NCI-H226 (cell line): ENCODE data around the gene LHPP.

Experiments
- DNase-seq: peaks from one replicate; pipeline ENCODE4 v3.0.0-alpha.2; 2015

Gene LHPP

DNA sequence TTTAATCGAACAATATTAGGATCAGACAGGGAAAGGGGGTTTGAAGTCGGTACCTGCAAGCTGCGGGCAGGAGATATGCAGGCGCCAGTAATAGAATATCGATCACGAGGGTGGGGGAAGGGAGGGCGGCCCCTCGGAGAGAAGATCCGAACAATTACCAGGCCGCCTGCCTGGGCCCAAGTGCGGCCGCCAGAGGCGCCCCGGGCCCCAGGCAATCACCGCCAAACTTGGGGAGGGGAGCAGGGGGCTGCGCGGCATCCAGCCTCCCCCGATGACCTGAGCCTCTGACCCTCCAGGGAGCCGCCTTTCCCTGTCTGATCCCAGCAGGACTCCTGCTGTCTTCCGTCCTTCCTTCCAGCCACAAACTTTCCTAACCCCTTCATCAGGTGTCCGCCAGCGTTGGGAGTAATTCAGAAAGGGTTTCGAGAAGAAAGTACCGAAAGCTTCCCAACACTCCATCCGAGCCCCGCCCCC, 12.9 kb upstream of the LHPP start:
- DNase-seq, result no peak

DNA sequence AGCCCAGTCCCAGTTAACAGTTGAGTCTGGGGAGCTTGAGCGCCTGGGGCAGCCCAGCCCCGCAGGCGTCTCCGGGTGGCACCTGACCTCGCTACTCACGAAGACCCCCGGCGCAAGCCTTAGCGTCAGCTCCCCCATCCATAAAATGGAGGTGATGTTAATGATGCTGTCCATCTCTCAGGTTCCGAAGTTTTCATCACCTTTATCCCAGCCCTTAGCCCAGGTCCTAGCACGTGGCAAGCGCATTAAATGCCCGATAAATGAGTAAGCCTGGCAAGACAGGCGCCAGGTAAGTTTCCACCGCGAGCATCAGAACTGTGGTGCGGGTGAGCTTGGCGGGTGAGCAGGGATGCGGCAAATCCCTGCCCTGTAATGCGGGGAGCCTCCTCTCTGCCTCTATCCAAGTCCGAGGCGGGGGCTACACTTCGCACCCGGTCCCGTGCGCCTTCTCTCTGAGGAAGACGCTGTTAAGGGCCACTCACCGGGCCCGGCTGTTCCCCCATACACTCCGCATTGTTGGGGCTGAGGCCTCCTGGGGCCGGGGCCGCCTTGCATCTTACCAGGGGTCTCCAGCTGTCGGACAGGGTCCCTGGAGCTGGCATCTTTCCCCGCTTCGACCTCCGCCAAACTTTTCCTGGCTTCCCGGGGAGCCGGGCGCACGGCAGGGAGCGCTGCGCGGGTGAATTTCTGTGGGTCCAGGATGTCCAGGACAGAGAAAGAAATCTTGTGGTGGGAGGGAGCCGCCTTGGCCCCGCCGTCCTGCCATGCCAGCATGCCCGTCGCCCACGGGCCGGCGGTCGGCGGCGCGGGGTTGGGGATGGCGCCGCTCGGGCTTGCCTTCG, 12.2 kb upstream of the LHPP start:
- DNase-seq, result no peak

DNA sequence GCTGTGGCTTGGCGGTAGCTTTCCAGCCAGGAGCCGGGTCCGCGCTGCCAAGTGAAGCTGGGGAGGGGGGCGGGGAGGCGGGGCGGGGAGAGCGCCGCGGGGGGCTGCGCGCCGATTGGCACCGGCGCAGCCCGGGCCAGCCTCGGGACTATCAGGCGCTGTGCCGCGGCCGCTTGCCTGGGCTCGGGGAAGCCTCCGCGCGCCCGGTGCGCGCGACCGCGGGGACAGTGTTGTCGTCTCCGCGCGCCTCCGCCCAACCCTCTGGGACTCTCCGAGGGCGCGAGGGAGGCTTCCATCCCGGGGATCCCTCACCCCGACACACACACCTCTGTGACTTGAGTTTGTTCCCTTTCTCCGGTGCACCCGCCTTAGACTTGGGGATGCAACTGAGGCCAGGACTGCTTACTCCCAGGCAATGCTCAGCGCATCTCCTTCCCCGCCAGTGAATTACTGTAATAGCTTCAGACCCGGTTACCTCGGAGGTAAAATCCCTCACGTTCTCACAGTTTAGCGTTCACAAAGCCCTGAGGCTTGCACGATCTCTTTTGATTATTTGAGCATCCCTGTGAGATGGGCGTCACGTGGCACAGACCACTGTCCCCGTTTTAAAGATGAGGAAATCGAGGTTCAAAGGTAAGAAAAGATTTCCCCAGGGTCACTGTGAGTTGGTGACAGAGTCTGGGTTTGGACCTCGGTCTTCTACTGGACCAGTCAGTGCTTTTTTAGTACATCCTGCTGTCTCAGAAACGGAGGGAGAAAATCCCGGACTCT, 11.4 kb upstream of the LHPP start, which contains the start of gene NKX1-2:
NKX1-2 (minus strand) TSS at position 24 of the 771 bp plus-strand sequence. CDS start 92 bp downstream, outside the sequence.
- no peak for DNase-seq

DNA sequence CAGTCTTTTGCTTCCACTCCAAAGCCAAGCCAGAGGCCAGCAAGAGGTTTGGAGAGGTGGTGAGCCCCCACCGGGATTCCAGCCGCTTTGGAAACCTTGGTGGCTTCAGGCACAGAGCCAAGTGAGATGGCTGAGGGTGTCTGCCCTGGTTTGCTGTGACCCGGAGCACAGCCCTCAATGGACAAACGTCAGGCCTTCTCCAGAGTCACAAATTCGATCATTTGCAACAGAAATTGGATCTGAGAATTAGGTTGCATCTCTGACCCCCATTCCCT, 10.9 kb upstream of the LHPP start:
- no peak for DNase-seq

DNA sequence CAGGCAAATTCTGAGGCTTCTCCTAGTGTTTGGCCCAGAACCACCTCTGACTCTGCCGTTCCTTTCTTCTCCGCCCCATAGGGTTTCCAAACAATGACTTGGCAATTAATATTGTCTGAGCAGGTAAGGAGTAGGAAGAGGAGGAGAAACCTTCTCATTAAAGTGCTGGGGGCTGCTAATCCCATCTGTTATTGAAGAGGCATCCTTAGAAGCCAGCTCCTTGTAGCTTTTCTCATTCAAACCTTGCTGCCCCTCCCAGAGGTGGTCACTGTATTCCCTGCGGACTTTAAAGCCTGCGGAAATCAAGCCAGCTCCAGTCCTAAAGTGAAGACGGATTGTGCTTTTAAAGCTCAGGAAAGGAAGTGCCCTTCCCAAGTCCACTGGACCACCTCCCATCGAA, 10.3 kb upstream of the LHPP start:
- DNase-seq, result no peak

DNA sequence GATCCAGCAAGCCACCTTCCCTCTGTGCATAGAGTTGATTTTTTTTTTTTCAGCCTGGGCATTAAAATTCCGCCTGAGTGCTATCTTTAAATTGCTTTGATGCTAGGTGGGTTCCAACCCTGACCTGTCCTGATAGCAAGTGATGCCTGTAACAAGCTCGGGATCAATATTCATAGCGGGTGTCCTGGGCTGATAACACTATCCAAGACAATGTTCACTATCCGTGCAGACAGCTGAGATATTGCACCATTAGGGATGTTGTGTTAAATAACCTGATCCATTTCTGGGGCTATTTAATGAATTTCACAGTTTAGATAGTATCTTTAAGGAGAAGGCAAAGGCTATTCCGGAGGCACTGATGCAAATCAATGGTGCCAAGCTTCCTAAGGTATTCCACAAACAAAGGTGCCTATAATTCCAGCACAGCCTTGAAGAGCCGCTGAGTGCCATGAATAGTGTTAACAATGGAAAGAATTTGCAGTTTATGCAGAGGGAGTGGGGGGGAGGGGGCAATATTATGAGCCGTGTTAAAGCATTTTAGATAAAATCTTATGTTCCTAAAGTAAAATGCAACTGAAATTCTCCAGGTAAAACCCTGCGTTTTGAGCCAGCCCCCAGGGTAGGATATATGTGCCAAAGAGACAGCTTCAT, 7.5 kb upstream of the LHPP start:
- no peak for DNase-seq

DNA sequence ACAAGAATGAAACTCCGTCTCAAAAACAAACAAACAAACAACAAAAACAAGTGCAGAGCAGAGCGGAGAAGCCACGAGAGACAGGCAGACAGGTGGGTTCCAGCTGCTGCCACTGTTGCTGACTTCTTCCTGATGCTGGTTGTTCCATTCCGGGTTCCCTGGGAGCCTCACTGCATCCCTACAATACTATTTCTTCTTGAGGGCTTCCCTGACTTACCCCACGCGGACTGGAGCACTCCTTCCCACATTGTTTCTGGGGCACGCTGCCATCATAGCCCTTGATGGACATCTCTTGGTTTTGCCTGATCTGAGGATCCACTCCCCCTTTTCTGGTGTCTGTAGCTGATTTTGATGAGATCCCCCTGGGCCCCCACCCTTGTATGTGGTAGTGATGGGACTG, 6.2 kb upstream of the LHPP start:
- no peak for DNase-seq

DNA sequence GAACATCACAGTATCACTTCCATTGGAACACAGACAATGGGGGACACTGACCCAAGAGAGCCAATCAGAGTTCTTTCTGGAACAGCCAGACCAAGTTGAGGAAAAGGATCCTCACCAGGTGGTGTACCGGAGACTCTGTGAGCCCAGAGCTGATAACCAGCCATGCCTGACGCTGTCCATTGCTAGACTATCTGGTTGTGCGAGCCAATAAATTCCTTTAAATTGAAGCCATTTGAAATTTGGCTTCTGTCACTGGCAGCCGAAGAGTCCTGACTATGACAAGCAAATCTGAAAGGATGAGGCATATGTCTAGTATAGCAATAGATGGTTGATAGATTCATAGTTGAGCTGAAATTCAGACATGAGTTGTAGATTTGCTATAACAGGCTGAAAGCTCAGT, 3.1 kb upstream of the LHPP start:
- DNase-seq, result no peak

DNA sequence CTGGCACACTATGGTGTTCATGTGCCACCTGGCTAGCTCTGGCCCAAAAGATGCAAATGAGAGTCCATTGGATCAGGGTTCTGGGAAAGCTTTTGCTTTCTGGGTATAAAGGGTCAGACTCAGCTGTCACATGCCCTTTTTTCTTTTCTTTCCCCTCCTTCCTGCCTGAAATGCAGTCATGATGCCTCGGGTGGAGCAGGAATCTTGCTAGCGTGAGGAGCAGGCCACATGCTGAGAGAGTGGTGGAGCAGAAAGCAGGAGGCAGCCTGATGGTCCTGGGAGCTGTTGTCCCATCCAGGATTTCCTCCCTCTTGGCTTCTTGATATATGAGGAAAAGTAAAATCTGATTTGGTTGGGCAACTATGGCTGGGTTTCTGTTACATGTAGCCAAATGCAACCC, 2.7 kb upstream of the LHPP start:
- DNase-seq, result no peak

DNA sequence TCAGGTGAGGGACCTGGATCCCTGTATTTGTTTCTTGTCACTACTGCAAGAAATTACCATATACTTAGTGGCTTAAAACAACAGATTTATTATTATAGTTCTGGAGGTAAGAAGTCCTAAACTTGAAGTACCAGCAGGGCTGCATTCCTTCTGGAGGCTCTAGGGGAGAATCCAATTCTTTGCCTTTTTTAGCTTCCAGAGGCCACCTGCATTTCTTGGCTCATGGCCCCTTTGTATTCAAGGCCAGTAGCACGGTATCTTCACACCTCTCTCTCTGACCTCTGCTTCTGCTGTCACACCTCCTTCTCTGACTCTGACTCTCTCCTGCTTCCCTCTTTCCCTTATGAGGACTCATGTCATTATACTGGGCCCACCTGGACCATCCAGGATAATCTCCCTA, 2.2 kb upstream of the LHPP start:
- DNase-seq, result no peak

DNA sequence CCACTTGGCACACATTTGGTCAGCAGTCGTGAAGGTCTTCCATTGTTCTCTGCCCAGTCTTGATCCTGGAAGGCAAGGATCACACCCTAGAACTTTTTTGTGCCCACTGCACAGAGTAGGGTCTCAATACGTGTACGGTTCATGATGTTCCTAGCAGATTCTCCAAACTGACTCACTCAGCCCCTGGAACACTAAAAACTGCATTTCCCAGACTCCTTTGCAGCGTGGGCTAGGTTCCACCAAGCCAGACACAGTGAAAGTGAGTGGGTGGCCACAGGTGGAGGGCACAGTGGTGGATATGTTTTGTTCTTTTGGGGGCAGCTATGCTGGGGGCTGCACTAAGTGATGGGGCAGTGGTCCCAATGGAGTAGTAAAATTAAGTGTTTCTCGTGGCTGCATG, 1.5 kb upstream of the LHPP start:
- DNase-seq, result no peak

DNA sequence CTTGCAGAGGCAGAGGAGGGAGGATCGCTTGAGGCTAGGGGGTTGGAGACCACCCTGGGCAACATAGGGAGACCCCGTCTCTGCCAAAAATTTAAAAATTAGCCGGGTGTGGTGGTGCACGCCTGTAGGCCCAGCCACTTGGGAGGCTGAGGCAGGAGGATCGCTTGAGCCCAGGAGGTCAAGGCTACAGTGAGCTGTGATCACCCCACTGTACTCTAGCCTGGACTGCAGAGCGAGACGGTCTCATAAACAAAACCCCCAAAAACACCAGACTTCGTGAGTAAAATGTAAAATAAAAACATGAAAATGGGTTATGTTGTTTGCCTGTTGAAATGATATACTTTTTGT, 699 bp downstream of the LHPP start:
- DNase-seq, result no peak

DNA sequence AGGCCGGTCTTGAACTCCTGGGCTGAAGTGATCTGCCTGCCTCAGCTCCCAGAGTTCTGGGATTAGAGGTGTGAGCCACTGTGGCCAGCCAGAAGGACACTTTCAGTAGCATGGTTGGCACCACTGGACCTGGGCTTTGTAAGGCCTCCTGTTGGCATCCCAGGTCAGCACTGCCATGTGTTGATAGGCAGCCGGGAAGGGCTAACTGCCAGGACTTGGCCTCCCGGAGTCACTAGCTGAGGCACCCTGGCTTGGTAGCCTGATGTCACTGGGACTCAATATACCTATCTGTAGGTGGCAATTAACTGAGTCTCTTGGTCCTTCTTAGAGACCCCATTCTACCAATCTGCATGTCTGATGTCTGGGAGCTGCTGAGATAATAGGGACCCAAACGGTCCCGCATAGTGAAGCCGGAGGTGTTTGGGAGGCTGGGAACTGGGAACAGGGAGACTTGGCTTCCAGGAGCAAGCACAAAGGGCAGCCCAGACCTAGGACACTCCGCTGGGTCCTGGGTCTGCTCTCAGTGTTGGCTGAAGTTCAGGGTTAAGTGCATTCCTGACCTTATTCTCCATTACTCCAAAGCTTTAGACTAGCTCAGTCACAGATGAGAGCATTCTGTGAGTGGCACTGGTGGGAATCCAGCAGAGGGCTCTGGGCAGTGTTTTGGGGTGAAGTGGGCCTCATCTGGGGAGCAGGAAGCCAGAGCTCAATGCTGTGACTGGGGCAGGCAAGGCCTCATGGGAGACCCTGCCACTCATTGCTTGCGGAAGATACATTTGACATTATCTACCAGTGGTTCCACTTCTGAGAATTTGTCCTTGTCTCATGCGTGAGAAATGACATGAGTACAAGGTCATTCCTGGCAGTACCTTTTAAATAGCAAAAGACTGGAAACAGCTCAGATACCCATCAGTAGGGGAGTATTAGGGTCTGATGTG, 2.7 kb downstream of the LHPP start:
- DNase-seq, result no peak

DNA sequence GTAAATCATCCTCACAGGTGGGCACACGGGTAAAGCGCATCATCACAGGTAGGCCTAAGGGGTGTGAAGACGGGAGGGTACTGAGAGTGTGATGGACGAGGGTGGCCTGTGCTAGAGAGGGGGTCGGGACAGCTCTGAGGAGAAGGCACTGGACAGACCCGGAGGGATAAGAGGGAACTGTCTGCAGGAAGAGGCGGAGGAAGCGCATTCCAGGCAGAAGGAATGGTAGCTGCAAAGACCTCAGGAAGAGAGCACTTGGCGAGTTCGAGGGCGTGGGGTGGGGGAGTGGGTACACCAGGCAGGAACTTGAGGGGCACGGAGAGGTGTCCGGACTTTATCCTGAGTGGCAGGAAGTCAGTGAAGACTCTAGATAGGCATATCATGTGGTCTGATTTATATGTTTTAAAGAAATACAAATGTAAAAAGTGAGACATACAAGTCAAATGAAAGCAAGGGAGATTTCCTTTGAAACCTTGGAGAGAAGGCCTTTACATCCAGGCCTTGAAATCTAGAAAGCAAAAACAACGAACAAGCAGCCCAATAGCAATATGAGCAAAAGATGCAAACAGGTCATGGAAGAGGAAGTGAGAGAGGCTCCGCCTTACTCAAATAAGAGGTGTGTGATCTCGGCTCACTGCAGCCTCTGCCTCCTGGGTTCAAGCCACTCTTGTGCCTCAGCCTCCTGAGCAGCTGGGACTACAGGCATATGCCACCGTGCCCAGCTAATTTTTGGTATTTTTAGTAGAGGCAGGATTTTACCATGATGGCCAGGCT, 3.6 kb downstream of the LHPP start:
- DNase-seq, result no peak

DNA sequence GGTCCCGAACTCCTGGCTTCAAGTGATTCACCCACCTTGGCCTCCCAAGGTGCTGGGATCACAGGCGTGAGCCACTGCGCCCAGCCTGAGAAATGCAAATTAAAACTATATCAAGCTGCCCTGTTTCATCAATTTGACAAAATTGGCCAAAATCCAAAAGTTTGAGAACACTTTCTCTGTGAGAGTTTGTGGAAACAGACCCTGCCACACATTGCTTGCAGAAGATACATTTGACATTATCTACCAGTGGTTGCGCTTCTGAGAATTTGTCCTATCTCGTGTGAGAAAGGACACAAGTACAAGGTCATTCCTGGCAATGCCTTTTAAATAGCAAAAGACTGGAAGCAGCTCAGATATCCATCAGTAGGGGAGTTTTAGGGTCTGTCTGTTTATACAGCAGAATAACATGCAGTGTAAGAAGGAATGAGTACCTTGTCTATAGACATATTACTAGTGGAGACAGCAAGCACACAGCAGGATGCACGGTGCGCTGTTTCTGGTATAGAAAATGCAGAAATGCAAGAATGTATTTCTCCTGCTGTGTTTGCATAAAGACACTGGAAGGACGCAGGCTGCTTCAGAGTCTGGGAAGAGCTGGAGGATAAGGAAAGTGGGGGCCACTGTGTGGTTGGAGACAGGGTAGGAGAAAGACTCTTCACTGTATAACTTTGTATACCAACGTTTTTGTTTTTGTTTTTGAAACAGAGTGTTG, 4.3 kb downstream of the LHPP start:
- DNase-seq, result no peak

DNA sequence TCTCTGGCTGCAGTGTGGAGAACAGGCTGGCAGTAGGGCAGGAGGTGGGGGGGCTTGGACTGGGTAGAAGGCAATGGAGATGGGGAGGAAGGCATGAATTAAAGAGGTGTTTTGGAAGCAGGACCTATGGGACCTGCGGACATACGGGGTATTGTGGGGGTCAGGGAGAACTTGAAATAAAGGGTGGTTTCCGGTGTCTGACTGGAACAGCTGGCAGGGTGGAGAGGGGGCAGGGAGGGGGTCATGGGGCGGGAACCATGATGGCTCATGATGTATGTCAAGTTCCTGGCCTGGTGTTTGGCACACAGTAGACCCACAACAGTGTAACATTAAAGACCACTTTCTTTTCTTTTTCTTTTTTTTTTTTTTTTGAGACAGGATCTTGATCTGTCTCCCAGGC, 5.5 kb downstream of the LHPP start:
- no peak for DNase-seq

DNA sequence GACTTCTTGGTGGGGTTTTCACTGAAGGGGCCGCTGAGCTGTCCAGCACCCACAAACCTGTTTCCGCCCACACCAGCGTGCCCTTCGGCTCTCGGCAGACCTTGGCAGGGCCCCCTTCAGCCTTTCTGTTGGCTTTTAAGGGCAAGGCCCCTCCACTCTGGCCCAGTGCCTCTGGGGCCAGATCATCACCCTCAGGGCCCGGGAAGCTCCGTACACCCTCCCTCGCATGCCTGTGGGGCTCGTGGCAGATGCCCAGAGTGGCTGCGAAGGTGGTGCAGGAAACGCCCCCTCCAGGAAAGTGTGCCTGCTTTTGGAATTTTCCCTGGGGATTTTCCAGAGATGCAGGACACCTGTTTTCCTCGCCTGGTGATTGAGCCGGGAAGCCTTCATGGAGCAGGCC, 7.0 kb downstream of the LHPP start:
- DNase-seq, result no peak

DNA sequence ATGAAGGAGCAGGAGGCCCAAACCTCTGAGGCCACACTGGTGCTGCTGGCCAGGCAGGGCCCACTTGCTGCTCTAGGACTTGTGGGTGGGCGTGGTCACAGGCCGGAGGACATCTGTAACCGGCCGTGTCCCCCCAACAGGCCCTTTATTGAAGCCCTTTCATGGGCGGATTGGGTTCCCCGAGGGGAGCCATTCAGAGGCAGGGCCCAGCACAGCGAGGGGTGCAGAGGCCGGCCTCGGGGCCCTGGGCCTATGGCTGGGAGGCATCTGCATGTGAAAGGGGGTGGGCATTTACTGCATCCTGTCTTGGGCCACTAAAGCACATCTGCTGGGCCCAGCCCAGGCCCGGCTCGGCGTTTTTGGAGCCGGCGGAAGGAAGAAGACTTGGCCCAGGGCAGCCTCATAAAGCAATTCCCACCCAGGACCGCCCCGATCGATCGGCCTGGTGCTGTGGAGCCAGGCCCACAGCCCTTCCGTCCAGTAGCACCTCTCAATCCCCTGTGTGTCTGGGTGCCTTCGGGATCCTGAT, 8.4 kb downstream of the LHPP start:
- no peak for DNase-seq

DNA sequence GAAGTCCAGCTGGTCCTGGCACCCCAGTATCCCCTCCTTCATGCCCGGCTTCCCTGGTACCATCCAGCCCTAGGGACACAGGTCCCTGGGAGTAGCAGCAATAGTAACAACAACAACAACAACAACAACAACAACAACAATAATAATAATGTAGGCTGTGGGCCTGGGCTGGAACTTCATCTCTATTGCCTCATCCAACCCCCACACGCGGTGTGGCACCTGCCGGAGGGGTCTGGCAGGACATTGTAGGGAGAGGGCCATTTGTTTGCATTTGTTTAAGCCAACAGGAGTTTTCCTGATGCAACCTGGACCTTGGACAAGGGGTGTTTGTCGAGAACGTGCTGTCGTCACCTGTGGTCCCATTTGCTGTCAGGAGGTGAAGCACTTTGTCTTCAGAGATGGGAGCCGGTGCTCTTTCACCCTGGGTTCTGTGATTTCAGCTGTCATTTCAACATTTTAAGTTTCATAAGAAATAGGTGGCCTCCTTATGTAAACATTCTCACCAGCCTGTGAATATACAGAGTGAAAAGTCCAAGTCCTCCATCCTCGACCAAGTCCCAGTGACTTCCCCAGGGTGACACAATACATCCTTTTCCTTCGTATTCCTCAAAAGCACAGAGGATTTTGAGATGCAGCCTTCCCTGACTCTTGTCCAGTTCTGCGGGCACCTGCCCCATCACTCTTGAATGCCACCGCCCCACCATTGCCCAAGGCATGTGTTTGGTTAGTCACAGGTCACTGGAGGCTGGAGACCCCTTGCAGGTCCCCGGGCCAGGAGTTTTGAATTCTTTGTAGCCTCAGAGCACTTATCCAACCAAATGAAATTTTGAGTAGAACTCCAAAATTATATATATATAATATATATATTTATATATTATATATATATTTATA, 9.2 kb downstream of the LHPP start:
- no peak for DNase-seq

DNA sequence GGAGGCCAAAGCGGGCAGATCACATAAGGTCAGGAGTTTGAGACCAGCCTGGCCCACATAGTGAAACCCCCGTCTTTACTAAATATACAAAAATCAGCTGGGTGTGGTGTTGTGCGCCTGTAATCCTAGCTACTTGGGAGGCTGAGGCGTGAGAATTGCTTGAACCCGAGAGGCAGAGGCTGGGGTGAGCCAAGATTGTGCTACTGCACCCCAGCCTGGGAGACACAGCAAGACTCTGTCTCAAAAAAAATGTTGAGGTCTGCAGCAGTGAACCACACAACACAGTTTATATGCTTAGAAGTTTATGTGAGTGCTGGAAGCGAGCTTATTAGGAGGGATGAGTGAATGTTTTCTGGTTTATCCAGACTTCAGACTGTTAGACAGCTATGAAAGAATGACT, 10.4 kb downstream of the LHPP start:
- no peak for DNase-seq
